Astrocyte (in vitro differentiated cells and primary cell): ENCODE data around the gene GLYAT.

Experiments used
- CTCF ChIP-seq: IDR thresholded peaks from 2 replicates; pipeline ENCODE4 v1.5.1; 2011; ENCODE audit warnings: low read depth, mild to moderate bottlenecking, inconsistent platforms, low read length, moderate library complexity; ENCODE audit not compliant: insufficient read depth
- EZH2 ChIP-seq: IDR thresholded peaks from 2 replicates; pipeline ENCODE4 v1.6.1; 2012; ENCODE audit warnings: mild to moderate bottlenecking, low read length, inconsistent platforms; ENCODE audit not compliant: insufficient read depth

- TF ChIP-seq CTCF (peak; percentile 90), EZH2 (no peak)
Observed at GRCh38 chr11:58675334-58676155, 56.2 kb downstream of the GLYAT start.
